ENCODE results near the gene MSX1. TPM values are rescaled to one million over a fixed set of nuclear protein-coding genes. Genes with fewer than 3 reads are reported as not detected.

Gene MSX1
- total and polyA plus RNA-seq, 2 experiments from 2014 or later = 0.61 TPM; not detected in 1

DNA sequence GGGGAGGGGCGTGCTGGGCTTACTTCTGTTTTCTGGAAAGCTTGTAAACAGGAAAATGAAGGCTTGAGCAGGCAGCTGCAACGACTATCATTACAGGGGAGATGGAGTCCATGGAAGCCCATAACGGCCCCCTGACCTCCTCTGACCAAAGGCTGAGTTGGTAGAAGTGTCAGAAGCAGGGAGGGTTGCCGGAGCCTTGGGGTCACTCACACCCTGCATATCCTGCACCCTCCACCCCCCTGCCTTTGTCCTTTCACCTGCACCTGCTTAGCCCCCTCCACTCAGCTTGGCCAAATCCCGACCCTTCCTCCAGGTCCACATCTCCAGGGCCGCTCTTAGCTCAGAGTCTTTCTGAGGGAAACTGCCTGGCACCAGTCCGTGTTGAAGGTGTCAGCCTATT, 12.5 kb upstream of the MSX1 start:
- Mint-ChIP-seq H3K9me3 (no peaks in the 10 kb centered on the region), H3K27ac (no peak overlapping the region), H3K36me3 (ENCODE audit: low read depth) (no peaks in the 10 kb centered on the region), H3K4me1 (no peaks in the 10 kb centered on the region), H3K27me3 (ENCODE audit: insufficient read depth, low read depth, poor library complexity) (peaks cover 51% of the 10 kb centered on the region), H3K4me3 (no peak overlapping the region)
- Histone ChIP-seq H3K27ac (ENCODE audit: low read depth) (no peak overlapping the region), H3K4me2 (no peak overlapping the region), H3K27me3 (ENCODE audit: insufficient read depth) (peaks cover 63% of the 10 kb centered on the region), H3K36me3 (ENCODE audit: insufficient read depth) (no peaks in the 10 kb centered on the region), H3K79me2 (replicated peaks; ENCODE audit: insufficient read depth) (no peaks in the 10 kb centered on the region), H3K4me1 (ENCODE audit: insufficient read depth) (no peaks in the 10 kb centered on the region), H4K20me1 (replicated peaks; ENCODE audit: insufficient read depth) (no peaks in the 10 kb centered on the region; the same call in 1 of the 2 replicates), H3K9me2 (ENCODE audit: insufficient read depth) (no peaks in the 10 kb centered on the region), H2AFZ (no peak overlapping the region), H3F3A (replicated peaks; ENCODE audit: low read depth) (no peaks in the 10 kb centered on the region), H3K4me3 (no peak overlapping the region)
- ATAC-seq (no peak), DNase-seq (ENCODE audit: low spot score) (no peak)
- TF ChIP-seq POLR2AphosphoS5 (IDR thresholded peaks at IDR 0.05; ENCODE audit: low read depth) (no peak), CREB1 (CRISPR knock-in tag; IDR thresholded peaks at IDR 0.05; ENCODE audit: low read depth) (no peak), EZH2 (IDR thresholded peaks at IDR 0.05; ENCODE audit: low read depth, unreplicated experiment) (no peak), EZH2phosphoT487 (IDR thresholded peaks at IDR 0.05; ENCODE audit: unreplicated experiment) (no peak), STAT1 (IDR thresholded peaks at IDR 0.05; ENCODE audit: unreplicated experiment) (no peak), ZNF331 (CRISPR knock-in tag; IDR thresholded peaks at IDR 0.05; ENCODE audit: low read depth) (no peak)
- TF ChIP-seq, protein P1, sequence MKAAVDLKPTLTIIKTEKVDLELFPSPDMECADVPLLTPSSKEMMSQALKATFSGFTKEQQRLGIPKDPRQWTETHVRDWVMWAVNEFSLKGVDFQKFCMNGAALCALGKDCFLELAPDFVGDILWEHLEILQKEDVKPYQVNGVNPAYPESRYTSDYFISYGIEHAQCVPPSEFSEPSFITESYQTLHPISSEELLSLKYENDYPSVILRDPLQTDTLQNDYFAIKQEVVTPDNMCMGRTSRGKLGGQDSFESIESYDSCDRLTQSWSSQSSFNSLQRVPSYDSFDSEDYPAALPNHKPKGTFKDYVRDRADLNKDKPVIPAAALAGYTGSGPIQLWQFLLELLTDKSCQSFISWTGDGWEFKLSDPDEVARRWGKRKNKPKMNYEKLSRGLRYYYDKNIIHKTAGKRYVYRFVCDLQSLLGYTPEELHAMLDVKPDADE (IDR thresholded peaks at IDR 0.05) = no peak
- TF ChIP-seq, protein P2, sequence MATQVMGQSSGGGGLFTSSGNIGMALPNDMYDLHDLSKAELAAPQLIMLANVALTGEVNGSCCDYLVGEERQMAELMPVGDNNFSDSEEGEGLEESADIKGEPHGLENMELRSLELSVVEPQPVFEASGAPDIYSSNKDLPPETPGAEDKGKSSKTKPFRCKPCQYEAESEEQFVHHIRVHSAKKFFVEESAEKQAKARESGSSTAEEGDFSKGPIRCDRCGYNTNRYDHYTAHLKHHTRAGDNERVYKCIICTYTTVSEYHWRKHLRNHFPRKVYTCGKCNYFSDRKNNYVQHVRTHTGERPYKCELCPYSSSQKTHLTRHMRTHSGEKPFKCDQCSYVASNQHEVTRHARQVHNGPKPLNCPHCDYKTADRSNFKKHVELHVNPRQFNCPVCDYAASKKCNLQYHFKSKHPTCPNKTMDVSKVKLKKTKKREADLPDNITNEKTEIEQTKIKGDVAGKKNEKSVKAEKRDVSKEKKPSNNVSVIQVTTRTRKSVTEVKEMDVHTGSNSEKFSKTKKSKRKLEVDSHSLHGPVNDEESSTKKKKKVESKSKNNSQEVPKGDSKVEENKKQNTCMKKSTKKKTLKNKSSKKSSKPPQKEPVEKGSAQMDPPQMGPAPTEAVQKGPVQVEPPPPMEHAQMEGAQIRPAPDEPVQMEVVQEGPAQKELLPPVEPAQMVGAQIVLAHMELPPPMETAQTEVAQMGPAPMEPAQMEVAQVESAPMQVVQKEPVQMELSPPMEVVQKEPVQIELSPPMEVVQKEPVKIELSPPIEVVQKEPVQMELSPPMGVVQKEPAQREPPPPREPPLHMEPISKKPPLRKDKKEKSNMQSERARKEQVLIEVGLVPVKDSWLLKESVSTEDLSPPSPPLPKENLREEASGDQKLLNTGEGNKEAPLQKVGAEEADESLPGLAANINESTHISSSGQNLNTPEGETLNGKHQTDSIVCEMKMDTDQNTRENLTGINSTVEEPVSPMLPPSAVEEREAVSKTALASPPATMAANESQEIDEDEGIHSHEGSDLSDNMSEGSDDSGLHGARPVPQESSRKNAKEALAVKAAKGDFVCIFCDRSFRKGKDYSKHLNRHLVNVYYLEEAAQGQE (IDR thresholded peaks at IDR 0.05; ENCODE audit: unreplicated experiment) = no peak
- TF ChIP-seq, protein P3, sequence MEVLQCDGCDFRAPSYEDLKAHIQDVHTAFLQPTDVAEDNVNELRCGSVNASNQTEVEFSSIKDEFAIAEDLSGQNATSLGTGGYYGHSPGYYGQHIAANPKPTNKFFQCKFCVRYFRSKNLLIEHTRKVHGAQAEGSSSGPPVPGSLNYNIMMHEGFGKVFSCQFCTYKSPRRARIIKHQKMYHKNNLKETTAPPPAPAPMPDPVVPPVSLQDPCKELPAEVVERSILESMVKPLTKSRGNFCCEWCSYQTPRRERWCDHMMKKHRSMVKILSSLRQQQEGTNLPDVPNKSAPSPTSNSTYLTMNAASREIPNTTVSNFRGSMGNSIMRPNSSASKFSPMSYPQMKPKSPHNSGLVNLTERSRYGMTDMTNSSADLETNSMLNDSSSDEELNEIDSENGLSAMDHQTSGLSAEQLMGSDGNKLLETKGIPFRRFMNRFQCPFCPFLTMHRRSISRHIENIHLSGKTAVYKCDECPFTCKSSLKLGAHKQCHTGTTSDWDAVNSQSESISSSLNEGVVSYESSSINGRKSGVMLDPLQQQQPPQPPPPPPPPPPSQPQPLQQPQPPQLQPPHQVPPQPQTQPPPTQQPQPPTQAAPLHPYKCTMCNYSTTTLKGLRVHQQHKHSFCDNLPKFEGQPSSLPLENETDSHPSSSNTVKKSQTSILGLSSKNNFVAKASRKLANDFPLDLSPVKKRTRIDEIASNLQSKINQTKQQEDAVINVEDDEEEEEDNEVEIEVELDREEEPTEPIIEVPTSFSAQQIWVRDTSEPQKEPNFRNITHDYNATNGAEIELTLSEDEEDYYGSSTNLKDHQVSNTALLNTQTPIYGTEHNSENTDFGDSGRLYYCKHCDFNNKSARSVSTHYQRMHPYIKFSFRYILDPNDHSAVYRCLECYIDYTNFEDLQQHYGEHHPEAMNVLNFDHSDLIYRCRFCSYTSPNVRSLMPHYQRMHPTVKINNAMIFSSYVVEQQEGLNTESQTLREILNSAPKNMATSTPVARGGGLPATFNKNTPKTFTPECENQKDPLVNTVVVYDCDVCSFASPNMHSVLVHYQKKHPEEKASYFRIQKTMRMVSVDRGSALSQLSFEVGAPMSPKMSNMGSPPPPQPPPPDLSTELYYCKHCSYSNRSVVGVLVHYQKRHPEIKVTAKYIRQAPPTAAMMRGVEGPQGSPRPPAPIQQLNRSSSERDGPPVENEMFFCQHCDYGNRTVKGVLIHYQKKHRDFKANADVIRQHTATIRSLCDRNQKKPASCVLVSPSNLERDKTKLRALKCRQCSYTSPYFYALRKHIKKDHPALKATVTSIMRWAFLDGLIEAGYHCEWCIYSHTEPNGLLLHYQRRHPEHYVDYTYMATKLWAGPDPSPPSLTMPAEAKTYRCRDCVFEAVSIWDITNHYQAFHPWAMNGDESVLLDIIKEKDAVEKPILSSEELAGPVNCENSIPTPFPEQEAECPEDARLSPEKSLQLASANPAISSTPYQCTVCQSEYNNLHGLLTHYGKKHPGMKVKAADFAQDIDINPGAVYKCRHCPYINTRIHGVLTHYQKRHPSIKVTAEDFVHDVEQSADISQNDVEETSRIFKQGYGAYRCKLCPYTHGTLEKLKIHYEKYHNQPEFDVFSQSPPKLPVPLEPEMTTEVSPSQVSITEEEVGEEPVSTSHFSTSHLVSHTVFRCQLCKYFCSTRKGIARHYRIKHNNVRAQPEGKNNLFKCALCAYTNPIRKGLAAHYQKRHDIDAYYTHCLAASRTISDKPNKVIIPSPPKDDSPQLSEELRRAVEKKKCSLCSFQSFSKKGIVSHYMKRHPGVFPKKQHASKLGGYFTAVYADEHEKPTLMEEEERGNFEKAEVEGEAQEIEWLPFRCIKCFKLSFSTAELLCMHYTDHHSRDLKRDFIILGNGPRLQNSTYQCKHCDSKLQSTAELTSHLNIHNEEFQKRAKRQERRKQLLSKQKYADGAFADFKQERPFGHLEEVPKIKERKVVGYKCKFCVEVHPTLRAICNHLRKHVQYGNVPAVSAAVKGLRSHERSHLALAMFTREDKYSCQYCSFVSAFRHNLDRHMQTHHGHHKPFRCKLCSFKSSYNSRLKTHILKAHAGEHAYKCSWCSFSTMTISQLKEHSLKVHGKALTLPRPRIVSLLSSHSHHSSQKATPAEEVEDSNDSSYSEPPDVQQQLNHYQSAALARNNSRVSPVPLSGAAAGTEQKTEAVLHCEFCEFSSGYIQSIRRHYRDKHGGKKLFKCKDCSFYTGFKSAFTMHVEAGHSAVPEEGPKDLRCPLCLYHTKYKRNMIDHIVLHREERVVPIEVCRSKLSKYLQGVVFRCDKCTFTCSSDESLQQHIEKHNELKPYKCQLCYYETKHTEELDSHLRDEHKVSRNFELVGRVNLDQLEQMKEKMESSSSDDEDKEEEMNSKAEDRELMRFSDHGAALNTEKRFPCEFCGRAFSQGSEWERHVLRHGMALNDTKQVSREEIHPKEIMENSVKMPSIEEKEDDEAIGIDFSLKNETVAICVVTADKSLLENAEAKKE (CRISPR knock-in tag; IDR thresholded peaks at IDR 0.05) = no peak
- TF ChIP-seq, protein P4, sequence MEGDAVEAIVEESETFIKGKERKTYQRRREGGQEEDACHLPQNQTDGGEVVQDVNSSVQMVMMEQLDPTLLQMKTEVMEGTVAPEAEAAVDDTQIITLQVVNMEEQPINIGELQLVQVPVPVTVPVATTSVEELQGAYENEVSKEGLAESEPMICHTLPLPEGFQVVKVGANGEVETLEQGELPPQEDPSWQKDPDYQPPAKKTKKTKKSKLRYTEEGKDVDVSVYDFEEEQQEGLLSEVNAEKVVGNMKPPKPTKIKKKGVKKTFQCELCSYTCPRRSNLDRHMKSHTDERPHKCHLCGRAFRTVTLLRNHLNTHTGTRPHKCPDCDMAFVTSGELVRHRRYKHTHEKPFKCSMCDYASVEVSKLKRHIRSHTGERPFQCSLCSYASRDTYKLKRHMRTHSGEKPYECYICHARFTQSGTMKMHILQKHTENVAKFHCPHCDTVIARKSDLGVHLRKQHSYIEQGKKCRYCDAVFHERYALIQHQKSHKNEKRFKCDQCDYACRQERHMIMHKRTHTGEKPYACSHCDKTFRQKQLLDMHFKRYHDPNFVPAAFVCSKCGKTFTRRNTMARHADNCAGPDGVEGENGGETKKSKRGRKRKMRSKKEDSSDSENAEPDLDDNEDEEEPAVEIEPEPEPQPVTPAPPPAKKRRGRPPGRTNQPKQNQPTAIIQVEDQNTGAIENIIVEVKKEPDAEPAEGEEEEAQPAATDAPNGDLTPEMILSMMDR (conservative IDR thresholded peaks at IDR 0.05; ENCODE audit: low read depth in 2 of 2) = no peak

Data from GM23338 (cell line).